Esophagus squamous epithelium (tissue), 5 donors: ENCODE results near the gene DLEC1. TPM values are rescaled to one million over a fixed set of nuclear protein-coding genes. Genes with fewer than 3 reads are reported as not detected.

Experiments
- DNase-seq: peaks from one replicate; lab custom pipeline; 2025; lab: John Stamatoyannopoulos, UW
- H3K27ac ChIP-seq, 4 donors: fragments of 200-600 bp; sonication (generic); one replicate each; pipeline ENCODE4 v1.5.1; 2016 to 2019; ENCODE audit warnings: mild to moderate bottlenecking in 1 of 4
- H3K27me3 ChIP-seq, 4 donors: fragments of 200-600 bp; sonication (generic); 1 replicate in 3 of 4; 2 replicates in 1 of 4; pipeline versions ENCODE4 v1.5.1 to v1.6.0; 2017 to 2021; ENCODE audit warnings: antibody characterized with exemption in 1 of 4
- H3K36me3 ChIP-seq, 3 donors: fragments of 200-600 bp; sonication (generic); one replicate each; pipeline ENCODE4 v1.5.1; 2016 to 2019
- H3K4me1 ChIP-seq, 3 donors: fragments of 200-600 bp; sonication (generic); one replicate each; pipeline ENCODE4 v1.5.1; 2017 to 2019
- H3K4me3 ChIP-seq, 4 donors: fragments of 200-600 bp; sonication (generic); 1 replicate in 3 of 4; 2 replicates in 1 of 4; pipeline ENCODE4 v1.5.1; 2016 to 2019; ENCODE audit warnings: mild to moderate bottlenecking in 2 of 4, moderate library complexity in 1 of 4
- H3K9me3 ChIP-seq, 3 donors: fragments of 200-600 bp; sonication (generic); one replicate each; pipeline ENCODE4 v1.5.1; 2016 to 2019
- POLR2A ChIP-seq, 4 donors: fragments of 450-650 bp; IDR thresholded peaks; one replicate each; pipeline ENCODE4 v1.6.1; 2017; ENCODE audit warnings: antibody characterized with exemption in 4 of 4, mild to moderate bottlenecking in 4 of 4, moderate library complexity in 3 of 4
- WGBS, 2 donors: methylation state at CpG; one replicate each; pipeline ENCODE4 v1.1.5; 2018; 5-methylcytosine and 5-hydroxymethylcytosine counted together
- intact Hi-C: fragments of 100-400 bp; cut with DNase I; formaldehyde crosslinking; loops from one replicate; pipeline ENCODE4 v1.15.0; 2022
- total RNA-seq, 4 donors: library from RNA; depleted of rRNA; stranded (reverse); fragments of >200 nt; gene quantifications; one replicate each; pipeline ENCODE4 v1.1.0, GENCODE V29; 2016
- TF ChIP-seq, protein P1 (sequence below), 6 experiments: fragments of 450-650 bp in 4 of 6; fragments of 200-600 bp in 2 of 6; sonication (generic) in 2 of 6; IDR thresholded peaks; one replicate each; pipeline ENCODE4 v1.5.1; 2016 to 2019; ENCODE audit warnings: antibody characterized with exemption in 6 of 6, mild to moderate bottlenecking in 4 of 6, moderate library complexity in 4 of 6
- donor health status: DM: yes; HTN: yes; CAD: no.

The DLEC1 gene, protein sequence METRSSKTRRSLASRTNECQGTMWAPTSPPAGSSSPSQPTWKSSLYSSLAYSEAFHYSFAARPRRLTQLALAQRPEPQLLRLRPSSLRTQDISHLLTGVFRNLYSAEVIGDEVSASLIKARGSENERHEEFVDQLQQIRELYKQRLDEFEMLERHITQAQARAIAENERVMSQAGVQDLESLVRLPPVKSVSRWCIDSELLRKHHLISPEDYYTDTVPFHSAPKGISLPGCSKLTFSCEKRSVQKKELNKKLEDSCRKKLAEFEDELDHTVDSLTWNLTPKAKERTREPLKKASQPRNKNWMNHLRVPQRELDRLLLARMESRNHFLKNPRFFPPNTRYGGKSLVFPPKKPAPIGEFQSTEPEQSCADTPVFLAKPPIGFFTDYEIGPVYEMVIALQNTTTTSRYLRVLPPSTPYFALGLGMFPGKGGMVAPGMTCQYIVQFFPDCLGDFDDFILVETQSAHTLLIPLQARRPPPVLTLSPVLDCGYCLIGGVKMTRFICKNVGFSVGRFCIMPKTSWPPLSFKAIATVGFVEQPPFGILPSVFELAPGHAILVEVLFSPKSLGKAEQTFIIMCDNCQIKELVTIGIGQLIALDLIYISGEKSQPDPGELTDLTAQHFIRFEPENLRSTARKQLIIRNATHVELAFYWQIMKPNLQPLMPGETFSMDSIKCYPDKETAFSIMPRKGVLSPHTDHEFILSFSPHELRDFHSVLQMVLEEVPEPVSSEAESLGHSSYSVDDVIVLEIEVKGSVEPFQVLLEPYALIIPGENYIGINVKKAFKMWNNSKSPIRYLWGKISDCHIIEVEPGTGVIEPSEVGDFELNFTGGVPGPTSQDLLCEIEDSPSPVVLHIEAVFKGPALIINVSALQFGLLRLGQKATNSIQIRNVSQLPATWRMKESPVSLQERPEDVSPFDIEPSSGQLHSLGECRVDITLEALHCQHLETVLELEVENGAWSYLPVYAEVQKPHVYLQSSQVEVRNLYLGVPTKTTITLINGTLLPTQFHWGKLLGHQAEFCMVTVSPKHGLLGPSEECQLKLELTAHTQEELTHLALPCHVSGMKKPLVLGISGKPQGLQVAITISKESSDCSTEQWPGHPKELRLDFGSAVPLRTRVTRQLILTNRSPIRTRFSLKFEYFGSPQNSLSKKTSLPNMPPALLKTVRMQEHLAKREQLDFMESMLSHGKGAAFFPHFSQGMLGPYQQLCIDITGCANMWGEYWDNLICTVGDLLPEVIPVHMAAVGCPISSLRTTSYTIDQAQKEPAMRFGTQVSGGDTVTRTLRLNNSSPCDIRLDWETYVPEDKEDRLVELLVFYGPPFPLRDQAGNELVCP (N-terminal part only)
- total RNA-seq = under 1 TPM in 1 of 4 donors, not detected in 3; 0.19 TPM

DNA sequence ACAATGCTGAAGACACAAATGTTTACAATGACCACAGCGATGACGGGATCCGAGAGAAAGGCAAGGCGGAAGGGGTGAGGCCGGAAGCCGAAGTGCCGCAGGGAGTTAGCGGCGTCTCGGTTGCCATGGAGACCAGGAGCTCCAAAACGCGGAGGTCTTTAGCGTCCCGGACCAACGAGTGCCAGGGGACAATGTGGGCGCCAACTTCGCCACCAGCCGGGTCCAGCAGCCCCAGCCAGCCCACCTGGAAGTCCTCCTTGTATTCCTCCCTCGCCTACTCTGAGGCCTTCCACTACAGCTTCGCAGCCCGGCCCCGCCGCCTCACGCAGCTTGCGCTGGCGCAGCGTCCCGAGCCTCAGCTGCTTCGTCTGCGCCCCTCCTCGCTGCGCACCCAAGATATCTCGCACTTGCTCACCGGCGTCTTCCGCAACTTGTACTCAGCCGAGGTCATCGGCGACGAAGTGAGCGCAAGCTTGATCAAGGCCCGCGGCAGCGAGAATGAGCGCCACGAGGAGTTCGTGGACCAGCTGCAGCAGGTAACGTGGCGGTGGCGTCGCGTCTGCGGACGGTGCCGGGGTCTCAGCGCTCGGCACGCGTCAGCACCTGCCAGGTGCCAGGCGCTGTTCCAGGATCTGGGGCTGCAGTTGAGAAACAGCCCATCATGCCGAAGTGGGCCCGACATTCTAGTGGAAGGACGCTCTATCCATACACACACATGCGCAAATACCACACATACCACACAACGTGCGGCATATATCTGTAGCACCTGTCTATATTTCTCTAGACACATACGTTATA lies at the start of gene DLEC1:
Gene DLEC1 (plus strand): TSS at position 108 of the 798 bp plus-strand sequence. CDS start 18 bp downstream, at position 126.
- TF ChIP-seq POLR2A (IDR thresholded peaks at IDR 0.05) = no peak
- TF ChIP-seq, protein P1, sequence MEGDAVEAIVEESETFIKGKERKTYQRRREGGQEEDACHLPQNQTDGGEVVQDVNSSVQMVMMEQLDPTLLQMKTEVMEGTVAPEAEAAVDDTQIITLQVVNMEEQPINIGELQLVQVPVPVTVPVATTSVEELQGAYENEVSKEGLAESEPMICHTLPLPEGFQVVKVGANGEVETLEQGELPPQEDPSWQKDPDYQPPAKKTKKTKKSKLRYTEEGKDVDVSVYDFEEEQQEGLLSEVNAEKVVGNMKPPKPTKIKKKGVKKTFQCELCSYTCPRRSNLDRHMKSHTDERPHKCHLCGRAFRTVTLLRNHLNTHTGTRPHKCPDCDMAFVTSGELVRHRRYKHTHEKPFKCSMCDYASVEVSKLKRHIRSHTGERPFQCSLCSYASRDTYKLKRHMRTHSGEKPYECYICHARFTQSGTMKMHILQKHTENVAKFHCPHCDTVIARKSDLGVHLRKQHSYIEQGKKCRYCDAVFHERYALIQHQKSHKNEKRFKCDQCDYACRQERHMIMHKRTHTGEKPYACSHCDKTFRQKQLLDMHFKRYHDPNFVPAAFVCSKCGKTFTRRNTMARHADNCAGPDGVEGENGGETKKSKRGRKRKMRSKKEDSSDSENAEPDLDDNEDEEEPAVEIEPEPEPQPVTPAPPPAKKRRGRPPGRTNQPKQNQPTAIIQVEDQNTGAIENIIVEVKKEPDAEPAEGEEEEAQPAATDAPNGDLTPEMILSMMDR (IDR thresholded peaks at IDR 0.05) = no peak
- peaks cover 9 to 20% (median 12%) of the 10 kb centered on the region in 3 donors for H3K4me1 ChIP-seq
- no peaks in the 10 kb centered on the region for H3K36me3 ChIP-seq
- 8 to 14% methylated on average over 20 to 27 of the region's 67 CpGs for WGBS, 2 donors
- H3K4me3 ChIP-seq = peak within 1 kb of the TSS; percentile 33 to 61 (median 47)
- peak; percentile 14 for DNase-seq
- H3K9me3 ChIP-seq = no peaks in the 10 kb centered on the region
- intact Hi-C loops = loop anchor here (10.0 kb wide), 1 partner anchor 96 kb away; the partner anchor contains the start of genes ACAA1 and MYD88
- H3K27ac ChIP-seq = peak within 1 kb of the TSS; percentile 6 to 31 (median 29)
- H3K27me3 ChIP-seq = no peaks in the 10 kb centered on the region

DNA sequence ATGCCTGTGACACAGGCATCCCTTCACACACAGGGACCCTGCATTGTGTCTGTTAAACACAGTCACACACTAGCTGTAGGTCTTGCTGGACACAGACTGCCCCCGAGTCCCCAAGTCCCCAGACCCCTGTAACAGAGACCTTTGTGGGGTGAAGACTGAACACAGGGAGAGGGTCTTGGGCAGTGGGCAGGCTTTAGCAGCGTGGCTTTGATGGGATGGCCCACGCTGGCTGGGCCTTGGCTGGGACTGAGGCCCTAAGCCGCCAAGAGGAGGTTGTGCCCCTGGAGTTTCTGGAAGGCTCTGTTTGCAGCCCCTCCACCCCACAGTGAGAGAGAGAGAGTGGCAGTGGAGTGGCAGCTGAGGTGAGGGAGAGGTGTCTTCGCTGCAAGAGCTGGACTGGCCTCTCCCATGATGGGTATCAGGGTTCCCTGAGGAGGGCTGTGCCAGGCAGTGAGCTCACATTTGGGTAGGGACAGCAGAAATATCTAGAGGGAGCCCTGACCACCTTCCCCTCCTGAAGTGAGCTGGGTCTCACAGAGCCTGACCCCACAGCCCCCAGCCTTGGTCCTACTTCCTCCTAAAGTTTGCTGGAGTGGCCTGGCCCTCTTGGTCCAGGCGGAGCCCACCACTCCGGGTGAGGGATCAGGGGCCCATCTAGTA lies 49.1 kb upstream of the DLEC1 start:
- Histone ChIP-seq H3K9me3 (no peaks in the 10 kb centered on the region), H3K27ac (peak overlapping the region in 1 of 4 donors; percentile 54), H3K36me3 (no peaks in the 10 kb centered on the region), H3K27me3 (no peaks in the 10 kb centered on the region), H3K4me3 (no peak overlapping the region), H3K4me1 (peaks cover 6 to 77% (median 37%) of the 10 kb centered on the region in 3 donors)
- intact Hi-C loops = no loop called here
- TF ChIP-seq POLR2A (IDR thresholded peaks at IDR 0.05) = no peak
- TF ChIP-seq, protein P1 (IDR thresholded peaks at IDR 0.05) = no peak
- 96 to 100% methylated on average over 2 to 5 of the region's 7 CpGs for WGBS, 2 donors
- no peak for DNase-seq

DNA sequence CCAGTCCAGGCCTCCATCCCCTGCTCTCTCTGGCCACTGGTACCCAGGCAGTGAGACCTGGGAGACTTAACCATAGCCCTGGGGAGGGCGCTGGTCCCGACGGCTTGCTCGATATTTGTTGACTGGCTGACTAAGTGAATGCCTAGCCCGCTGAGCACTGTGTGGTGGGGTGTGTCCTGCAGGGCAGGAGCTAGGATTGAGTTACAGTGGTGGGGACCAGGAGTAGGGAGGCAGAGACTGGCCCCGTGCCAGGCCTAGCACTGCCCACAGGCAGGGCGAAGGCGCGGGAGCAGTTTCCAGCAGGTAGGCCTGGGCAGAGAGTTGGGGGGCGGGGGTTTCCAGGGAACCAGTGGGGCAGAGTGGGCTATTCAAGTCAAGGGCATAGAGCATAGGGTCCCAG lies 48.5 kb upstream of the DLEC1 start, which contains the start of gene VILL:
Gene VILL (plus strand): TSS at position 260 of the 400 bp plus-strand sequence. CDS start 2,887 bp downstream, outside the sequence.
- Histone ChIP-seq H3K27me3 (no peaks in the 10 kb centered on the region), H3K4me3 (no peak within 1 kb of the TSS), H3K4me1 (peaks cover 11 to 77% (median 36%) of the 10 kb centered on the region in 3 donors), H3K9me3 (no peaks in the 10 kb centered on the region), H3K27ac (peak within 1 kb of the TSS in 2 of 4 donors; percentile 7 to 90), H3K36me3 (peaks cover 0 to 3% (median 0%) of the 10 kb centered on the region in 3 donors)
- 70% methylated on average over 2 of the region's 10 CpGs; no CpG with 5 or more reads in 1 of the 2 donors for WGBS, 2 donors
- intact Hi-C loops = no loop called here
- no peak for DNase-seq
- TF ChIP-seq, protein P1 (IDR thresholded peaks at IDR 0.05) = no peak
- no peak for TF ChIP-seq POLR2A (IDR thresholded peaks at IDR 0.05)

DNA sequence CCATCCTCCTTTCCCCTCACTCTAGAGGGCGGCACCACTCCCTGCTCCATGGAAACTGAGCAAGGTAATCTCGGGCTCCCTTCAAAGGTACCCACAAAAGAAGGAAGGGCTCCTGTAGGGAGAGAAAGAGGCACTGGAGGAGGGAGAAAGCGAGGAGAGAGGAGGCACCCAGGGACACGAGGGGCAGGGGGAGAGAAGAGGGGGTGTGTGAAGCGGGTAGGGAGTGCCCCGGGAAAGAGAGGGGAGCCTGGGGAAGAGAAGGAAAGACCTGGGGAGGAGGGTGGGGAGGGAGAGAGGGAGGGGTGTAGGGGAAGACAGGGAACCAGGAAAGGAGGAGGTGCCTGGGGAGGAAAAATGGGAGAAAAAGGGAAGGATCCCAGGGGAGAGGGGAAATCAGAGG lies 47.9 kb upstream of the DLEC1 start:
- intact Hi-C loops = no loop called here
- peak overlapping the region in 2 of 4 donors; percentile 7 to 54 for H3K27ac ChIP-seq
- TF ChIP-seq POLR2A (IDR thresholded peaks at IDR 0.05) = no peak
- TF ChIP-seq, protein P1 (IDR thresholded peaks at IDR 0.05) = no peak
- DNase-seq = no peak
- no peaks in the 10 kb centered on the region for H3K27me3 ChIP-seq
- 33 to 42% methylated on average over 1 to 5 of the region's 6 CpGs for WGBS, 2 donors
- H3K9me3 ChIP-seq = no peaks in the 10 kb centered on the region
- peaks cover 0 to 9% (median 0%) of the 10 kb centered on the region in 3 donors for H3K36me3 ChIP-seq
- no peak overlapping the region for H3K4me3 ChIP-seq
- H3K4me1 ChIP-seq = peaks cover 11 to 75% (median 30%) of the 10 kb centered on the region in 3 donors
